SU-DHL-6 (cell line): ENCODE results near the gene SNX25.

Experiments
- EZH2phosphoT487 ChIP-seq: fragments of 200-600 bp; sonication (generic), shearing (Covaris generic); conservative IDR thresholded peaks from 2 replicates; pipeline ENCODE4 v1.6.1; 2018; ENCODE audit warnings: mild to moderate bottlenecking, antibody characterized with exemption, low read length, moderate library complexity, mixed read lengths
- TF ChIP-seq, protein P1 (sequence below): fragments of 200-600 bp; sonication (generic); IDR thresholded peaks from one replicate; pipeline ENCODE4 v1.5.1; 2017; ENCODE audit warnings: antibody characterized with exemption, mild to moderate bottlenecking, low read length, moderate library complexity; ENCODE audit not compliant: insufficient read depth, poor library complexity, severe bottlenecking

DNA sequence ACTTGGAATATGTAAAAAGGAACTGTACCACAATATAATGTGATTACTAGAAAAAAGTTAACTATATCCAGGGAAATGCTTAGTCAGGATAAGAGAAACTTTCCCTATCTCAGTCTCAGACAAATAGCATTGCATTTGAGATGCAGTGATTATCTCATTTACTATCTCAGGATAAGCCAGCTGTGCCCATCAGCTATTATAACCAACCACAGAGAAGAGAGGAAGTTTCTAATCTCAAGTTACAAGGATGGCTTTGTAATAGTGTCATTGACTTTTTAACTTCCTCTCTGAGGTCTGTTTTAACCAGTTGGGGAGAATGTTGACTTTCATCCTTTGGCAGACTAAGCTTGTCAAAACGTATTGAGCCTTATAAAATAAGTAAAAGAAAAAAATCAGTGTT lies 56.5 kb downstream of the SNX25 start:
- TF ChIP-seq, protein P1, sequence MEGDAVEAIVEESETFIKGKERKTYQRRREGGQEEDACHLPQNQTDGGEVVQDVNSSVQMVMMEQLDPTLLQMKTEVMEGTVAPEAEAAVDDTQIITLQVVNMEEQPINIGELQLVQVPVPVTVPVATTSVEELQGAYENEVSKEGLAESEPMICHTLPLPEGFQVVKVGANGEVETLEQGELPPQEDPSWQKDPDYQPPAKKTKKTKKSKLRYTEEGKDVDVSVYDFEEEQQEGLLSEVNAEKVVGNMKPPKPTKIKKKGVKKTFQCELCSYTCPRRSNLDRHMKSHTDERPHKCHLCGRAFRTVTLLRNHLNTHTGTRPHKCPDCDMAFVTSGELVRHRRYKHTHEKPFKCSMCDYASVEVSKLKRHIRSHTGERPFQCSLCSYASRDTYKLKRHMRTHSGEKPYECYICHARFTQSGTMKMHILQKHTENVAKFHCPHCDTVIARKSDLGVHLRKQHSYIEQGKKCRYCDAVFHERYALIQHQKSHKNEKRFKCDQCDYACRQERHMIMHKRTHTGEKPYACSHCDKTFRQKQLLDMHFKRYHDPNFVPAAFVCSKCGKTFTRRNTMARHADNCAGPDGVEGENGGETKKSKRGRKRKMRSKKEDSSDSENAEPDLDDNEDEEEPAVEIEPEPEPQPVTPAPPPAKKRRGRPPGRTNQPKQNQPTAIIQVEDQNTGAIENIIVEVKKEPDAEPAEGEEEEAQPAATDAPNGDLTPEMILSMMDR = no peak
- no peak for TF ChIP-seq EZH2phosphoT487
